Measurements from ENCODE around the gene CADM4.
"Not testable (repeated sequence)": the region's sequence is repeated elsewhere in the genome, so short reads cannot be mapped to it uniquely, and the experiment has no call there.

CADM4 gene

GRCh38 chr19:43591904-43592772 lies 47.5 kb downstream of the CADM4 start:
- in situ Hi-C loops (cut with MboI; ENCODE audit: low pct_unique_long_range_greater_than_20kb, low sequenced_read_pairs, unreplicated experiment) = no loop called here
- no peak for TF ChIP-seq CTCF (IDR thresholded peaks at IDR 0.05; ENCODE audit: extremely low read depth, insufficient read depth, missing control alignments)
- no peak for DNase-seq (ENCODE audit: low spot score)

GRCh38 chr19:43589678-43590077 lies 50.0 kb downstream of the CADM4 start:
- no peak for DNase-seq (ENCODE audit: low spot score)
- no peak for TF ChIP-seq CTCF (IDR thresholded peaks at IDR 0.05; ENCODE audit: extremely low read depth, insufficient read depth, missing control alignments)
- in situ Hi-C loops (cut with MboI; ENCODE audit: low pct_unique_long_range_greater_than_20kb, low sequenced_read_pairs, unreplicated experiment) = no loop called here

- in situ Hi-C loops (cut with MboI; ENCODE audit: low pct_unique_long_range_greater_than_20kb, low sequenced_read_pairs, unreplicated experiment) = no loop called here
- DNase-seq (ENCODE audit: low spot score) = no peak
- no peak for TF ChIP-seq CTCF (IDR thresholded peaks at IDR 0.05; ENCODE audit: extremely low read depth, insufficient read depth, missing control alignments)
Measured at GRCh38 chr19:43589277-43589676, 50.4 kb downstream of the CADM4 start.

- DNase-seq (ENCODE audit: low spot score); in situ Hi-C loops (cut with MboI; ENCODE audit: low pct_unique_long_range_greater_than_20kb, low sequenced_read_pairs, unreplicated experiment): not testable (repeated sequence)
Measured at GRCh38 chr19:43587029-43587428, 52.6 kb downstream of the CADM4 start.

- no peak for TF ChIP-seq CTCF (IDR thresholded peaks at IDR 0.05; ENCODE audit: extremely low read depth, insufficient read depth, missing control alignments)
- DNase-seq (ENCODE audit: low spot score) = no peak
- in situ Hi-C loops (cut with MboI; ENCODE audit: low pct_unique_long_range_greater_than_20kb, low sequenced_read_pairs, unreplicated experiment) = no loop called here
Measured at GRCh38 chr19:43586346-43586745, 53.3 kb downstream of the CADM4 start.

- no peak for TF ChIP-seq CTCF (IDR thresholded peaks at IDR 0.05; ENCODE audit: extremely low read depth, insufficient read depth, missing control alignments)
- in situ Hi-C loops (cut with MboI; ENCODE audit: low pct_unique_long_range_greater_than_20kb, low sequenced_read_pairs, unreplicated experiment) = no loop called here
- no peak for DNase-seq (ENCODE audit: low spot score)
Measured at GRCh38 chr19:43584484-43584883, 55.2 kb downstream of the CADM4 start.

- TF ChIP-seq CTCF (IDR thresholded peaks at IDR 0.05; ENCODE audit: extremely low read depth, insufficient read depth, missing control alignments) = no peak
- DNase-seq (ENCODE audit: low spot score) = no peak
- in situ Hi-C loops (cut with MboI; ENCODE audit: low pct_unique_long_range_greater_than_20kb, low sequenced_read_pairs, unreplicated experiment) = no loop called here
Measured at GRCh38 chr19:43582495-43582894, 57.2 kb downstream of the CADM4 start.

All from GM13977 (cell line).